Natural killer cell (primary cell): ENCODE data around the gene CAPN7. TPM values are rescaled to one million over a fixed set of nuclear protein-coding genes. Genes with fewer than 3 reads are reported as not detected.

Experiments
- ATAC-seq, 3 donors: fragments of 150-1000 bp in 2 of 3; fragments of 200-7000 bp in 1 of 3; cut with Tn5 transposase; 1 replicate in 1 of 3; 2 replicates in 2 of 3; pipeline ENCODE4 v1.10.0; 2021; ENCODE audit warnings: mild to moderate bottlenecking in 2 of 3, moderate library complexity in 2 of 3
- DNase-seq, 2 donors: peaks; one replicate each; pipeline versions ENCODE4 v3.0.0 to v3.0.0-alpha.2; 2013 to 2021; ENCODE audit warnings: mixed read lengths in 1 of 2
- H3K27ac ChIP-seq: one replicate; pipeline ENCODE4 v1.5.1; 2013; ENCODE audit warnings: mild to moderate bottlenecking, low read length
- H3K27me3 ChIP-seq: one replicate; pipeline ENCODE4 v1.6.1; 2013; ENCODE audit warnings: low read length; ENCODE audit not compliant: control insufficient read depth, insufficient read depth
- H3K36me3 ChIP-seq: one replicate; pipeline ENCODE4 v1.6.1; 2013; ENCODE audit warnings: low read length; ENCODE audit not compliant: control insufficient read depth, insufficient read depth
- H3K4me1 ChIP-seq: one replicate; pipeline ENCODE4 v1.6.1; 2013; ENCODE audit warnings: low read length; ENCODE audit not compliant: control insufficient read depth, insufficient read depth
- H3K4me3 ChIP-seq: one replicate; pipeline ENCODE4 v1.5.1; 2013; ENCODE audit warnings: low read length
- H3K9me3 ChIP-seq: one replicate; pipeline ENCODE4 v1.6.1; 2013; ENCODE audit warnings: low read length; ENCODE audit not compliant: control insufficient read depth, insufficient read depth
- H3K27ac Mint-ChIP-seq, 2 donors: one replicate each; pipeline ENCODE4 v1.8.0; 2022; ENCODE audit warnings: mild to moderate bottlenecking in 2 of 2, mixed read lengths in 2 of 2, moderate library complexity in 1 of 2
- H3K27me3 Mint-ChIP-seq, 2 donors: one replicate each; pipeline ENCODE4 v1.8.0; 2022; ENCODE audit warnings: low read depth in 2 of 2, mixed read lengths in 2 of 2
- H3K36me3 Mint-ChIP-seq: one replicate; pipeline ENCODE4 v1.8.0; 2022; ENCODE audit warnings: mixed read lengths
- H3K4me1 Mint-ChIP-seq, 2 donors: one replicate each; pipeline ENCODE4 v1.8.0; 2022; ENCODE audit warnings: mixed read lengths in 2 of 2
- H3K4me3 Mint-ChIP-seq: one replicate; pipeline ENCODE4 v1.8.0; 2022; ENCODE audit warnings: mild to moderate bottlenecking, moderate library complexity, mixed read lengths
- H3K9me3 Mint-ChIP-seq, 2 donors: one replicate each; pipeline ENCODE4 v1.8.0; 2022; ENCODE audit warnings: mixed read lengths in 2 of 2
- WGBS: methylation state at CpG from one replicate; pipeline ENCODE4 v1.1.7; 2013; ENCODE audit warnings: missing lambda C conversion rate; ENCODE audit not compliant: insufficient coverage; 5-methylcytosine and 5-hydroxymethylcytosine counted together
- intact Hi-C: fragments of 100-400 bp; cut with micrococcal nuclease; formaldehyde crosslinking; loops from one replicate; pipeline ENCODE4 v1.14.2; 2022
- total RNA-seq, 4 donors: library from RNA; stranded (reverse); fragments of 120-200 nt in 1 of 4; gene quantifications; one replicate each; pipeline versions ENCODE4 v1.2.3 to v1.2.4, GENCODE V29; 2013 to 2022
- TF ChIP-seq, protein P1 (sequence below): fragments of 200-600 bp; IDR thresholded peaks from one replicate; pipeline ENCODE4 v1.8.0; 2022; ENCODE audit warnings: antibody characterized with exemption

The CAPN7 gene
- total RNA-seq, 3 donors from 2014 or later (not counting 1 experiment from before 2014, with no cell fraction given) = 35.3 to 59.9 (median 52.8) TPM

DNA sequence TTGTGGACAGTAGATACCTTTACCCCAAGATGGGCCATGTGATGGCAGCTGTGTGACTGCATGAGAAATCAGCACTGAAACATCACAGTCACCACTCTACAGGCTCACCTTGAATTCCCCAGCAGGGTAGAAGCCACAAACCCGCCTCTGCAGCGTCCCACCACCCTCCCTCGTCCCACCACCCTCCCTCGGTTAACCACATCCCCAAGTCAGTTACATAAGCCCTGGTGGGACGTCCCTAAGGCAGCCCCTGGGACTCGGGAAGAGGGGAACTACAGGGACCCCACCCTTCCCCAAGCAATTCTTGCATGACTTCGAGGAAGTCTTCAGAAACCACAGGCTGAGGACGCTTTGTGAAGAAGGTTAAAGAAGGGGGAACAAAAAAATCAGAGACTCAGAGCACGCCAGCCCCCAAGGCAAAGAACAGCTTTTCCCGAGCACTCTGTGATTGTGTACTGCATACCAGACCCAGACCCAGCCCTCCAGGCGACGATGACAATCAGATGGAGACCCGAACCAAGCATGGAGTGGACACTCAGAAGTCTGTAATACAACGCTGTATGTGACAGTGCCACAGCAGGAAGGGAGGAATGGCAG is 65.8 kb downstream of the CAPN7 start:
- DNase-seq = peak; percentile 68 to 96
- Mint-ChIP-seq H3K4me3 (peak overlapping the region; percentile 91), H3K9me3 (no peaks in the 10 kb centered on the region), H3K27ac (peak overlapping the region; percentile 92 to 98), H3K27me3 (no peaks in the 10 kb centered on the region), H3K4me1 (peaks cover 84 to 89% of the 10 kb centered on the region in 2 donors), H3K36me3 (no peaks in the 10 kb centered on the region)
- Histone ChIP-seq H3K4me3 (no peak overlapping the region), H3K27ac (peak overlapping the region; percentile 89), H3K9me3 (no peaks in the 10 kb centered on the region), H3K4me1 (peaks cover 98% of the 10 kb centered on the region), H3K27me3 (no peaks in the 10 kb centered on the region), H3K36me3 (peaks cover 25% of the 10 kb centered on the region)
- peak; percentile 46 to 80 (median 75) for ATAC-seq
- TF ChIP-seq, protein P1, sequence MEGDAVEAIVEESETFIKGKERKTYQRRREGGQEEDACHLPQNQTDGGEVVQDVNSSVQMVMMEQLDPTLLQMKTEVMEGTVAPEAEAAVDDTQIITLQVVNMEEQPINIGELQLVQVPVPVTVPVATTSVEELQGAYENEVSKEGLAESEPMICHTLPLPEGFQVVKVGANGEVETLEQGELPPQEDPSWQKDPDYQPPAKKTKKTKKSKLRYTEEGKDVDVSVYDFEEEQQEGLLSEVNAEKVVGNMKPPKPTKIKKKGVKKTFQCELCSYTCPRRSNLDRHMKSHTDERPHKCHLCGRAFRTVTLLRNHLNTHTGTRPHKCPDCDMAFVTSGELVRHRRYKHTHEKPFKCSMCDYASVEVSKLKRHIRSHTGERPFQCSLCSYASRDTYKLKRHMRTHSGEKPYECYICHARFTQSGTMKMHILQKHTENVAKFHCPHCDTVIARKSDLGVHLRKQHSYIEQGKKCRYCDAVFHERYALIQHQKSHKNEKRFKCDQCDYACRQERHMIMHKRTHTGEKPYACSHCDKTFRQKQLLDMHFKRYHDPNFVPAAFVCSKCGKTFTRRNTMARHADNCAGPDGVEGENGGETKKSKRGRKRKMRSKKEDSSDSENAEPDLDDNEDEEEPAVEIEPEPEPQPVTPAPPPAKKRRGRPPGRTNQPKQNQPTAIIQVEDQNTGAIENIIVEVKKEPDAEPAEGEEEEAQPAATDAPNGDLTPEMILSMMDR = no peak
- under 1% methylated on average over 14 of the region's 14 CpGs for WGBS
- intact Hi-C loops = no loop called here

DNA sequence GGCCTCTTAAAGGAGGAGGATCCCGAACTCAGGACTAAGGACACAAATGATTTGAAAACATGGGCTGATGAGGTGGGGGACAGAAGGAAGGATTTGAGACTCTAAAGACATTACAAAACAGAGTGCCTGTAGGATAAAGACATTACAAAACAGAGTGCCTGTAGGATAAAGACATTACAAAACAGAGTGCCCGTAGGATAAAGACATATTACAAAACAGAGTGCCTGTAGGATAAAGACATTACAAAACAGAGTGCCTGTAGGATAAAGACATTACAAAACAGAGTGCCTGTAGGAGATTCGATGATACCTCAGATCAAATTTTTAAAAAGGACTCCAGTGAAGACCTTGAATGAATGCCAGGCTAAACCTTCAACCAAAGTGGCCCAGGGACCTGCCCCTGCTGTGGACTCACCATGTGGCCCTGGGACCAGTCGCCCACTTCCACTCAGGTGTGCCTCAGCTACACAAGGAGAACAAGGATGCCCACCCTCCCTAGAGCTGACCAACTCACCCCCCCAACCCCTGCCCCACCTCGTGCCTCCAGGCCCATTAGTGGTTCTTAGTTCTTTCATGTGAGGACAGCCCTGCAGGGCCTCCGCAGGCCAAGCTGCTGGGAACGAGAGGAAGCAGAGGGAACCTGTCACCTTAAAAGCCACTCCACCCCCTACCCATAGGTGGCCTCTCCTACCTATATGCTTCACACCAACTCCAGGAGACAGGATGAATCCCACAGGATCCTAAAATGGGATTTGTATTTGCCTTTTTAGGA is 66.6 kb downstream of the CAPN7 start:
- H3K36me3 Mint-ChIP-seq = no peaks in the 10 kb centered on the region
- Histone ChIP-seq H3K27ac (peak overlapping the region; percentile 89), H3K4me3 (no peak overlapping the region), H3K4me1 (peaks cover 97% of the 10 kb centered on the region), H3K36me3 (peaks cover 22% of the 10 kb centered on the region), H3K9me3 (no peaks in the 10 kb centered on the region), H3K27me3 (no peaks in the 10 kb centered on the region)
- no peaks in the 10 kb centered on the region for H3K9me3 Mint-ChIP-seq
- peak overlapping the region; percentile 92 to 98 for H3K27ac Mint-ChIP-seq
- H3K4me1 Mint-ChIP-seq = peaks cover 88 to 89% of the 10 kb centered on the region in 2 donors
- peak in 1 of 2 donors; percentile 40 for DNase-seq
- ATAC-seq = no peak
- 68% methylated on average over 7 of the region's 7 CpGs for WGBS
- H3K27me3 Mint-ChIP-seq = no peaks in the 10 kb centered on the region
- TF ChIP-seq, protein P1 = no peak
- intact Hi-C loops = no loop called here
- peak overlapping the region; percentile 91 for H3K4me3 Mint-ChIP-seq

DNA sequence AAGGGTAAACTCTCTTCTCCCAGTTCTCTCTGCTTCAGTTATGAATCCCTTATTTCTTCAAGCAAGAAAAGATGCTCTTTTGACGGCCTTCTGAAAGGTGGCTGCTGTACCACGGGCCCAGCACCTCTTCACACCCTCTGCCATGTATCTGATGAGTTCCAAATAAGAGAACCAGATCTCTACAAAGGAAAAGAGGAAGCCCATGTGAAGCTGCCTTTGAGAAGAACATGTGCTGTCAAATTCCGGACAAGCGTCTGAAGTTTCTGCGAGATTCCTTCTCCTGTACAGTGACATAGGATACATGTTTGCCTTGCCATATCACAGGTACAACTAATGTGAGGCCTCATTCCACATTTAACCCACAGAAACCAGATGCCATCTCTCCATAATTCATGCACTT is 67.2 kb downstream of the CAPN7 start:
- no peaks in the 10 kb centered on the region for H3K36me3 Mint-ChIP-seq
- Histone ChIP-seq H3K27me3 (no peaks in the 10 kb centered on the region), H3K36me3 (peaks cover 19% of the 10 kb centered on the region), H3K9me3 (no peaks in the 10 kb centered on the region), H3K27ac (peak overlapping the region; percentile 41), H3K4me3 (no peak overlapping the region), H3K4me1 (peaks cover 97% of the 10 kb centered on the region)
- TF ChIP-seq, protein P1 = no peak
- H3K27me3 Mint-ChIP-seq = no peaks in the 10 kb centered on the region
- H3K4me1 Mint-ChIP-seq = peaks cover 88 to 89% of the 10 kb centered on the region in 2 donors
- intact Hi-C loops = no loop called here
- DNase-seq (no peak), ATAC-seq (no peak)
- H3K27ac Mint-ChIP-seq = peak overlapping the region; percentile 92 to 98
- peak overlapping the region; percentile 29 for H3K4me3 Mint-ChIP-seq
- WGBS = 63% methylated on average over 5 of the region's 5 CpGs
- H3K9me3 Mint-ChIP-seq = no peaks in the 10 kb centered on the region
